OCI-LY1 (cell line): ENCODE results near the gene DRD4.

Source experiments
- H2AFZ ChIP-seq: fragments of 200-600 bp; sonication (generic), shearing (Covaris generic); 2 replicates; pipeline ENCODE4 v1.6.0; 2014; ENCODE audit warnings: antibody characterized with exemption, mild to moderate bottlenecking, low read length
- H3F3A ChIP-seq: fragments of 200-600 bp; sonication (generic), shearing (Covaris generic); 2 replicates; pipeline ENCODE4 v1.6.0; 2014; ENCODE audit warnings: mild to moderate bottlenecking, antibody characterized with exemption, low read length, moderate library complexity; ENCODE audit not compliant: insufficient read depth
- H3K27ac ChIP-seq: fragments of 200-600 bp; sonication (generic); 2 replicates; pipeline ENCODE4 v1.5.1; 2014; ENCODE audit warnings: low read length, mixed run types, mild to moderate bottlenecking, low read depth; ENCODE audit not compliant: poor library complexity, severe bottlenecking
- H3K27me3 ChIP-seq: fragments of 200-600 bp; sonication (generic); 2 replicates; pipeline ENCODE4 v1.6.0; 2014; ENCODE audit warnings: antibody characterized with exemption, mild to moderate bottlenecking, low read length, moderate library complexity; ENCODE audit not compliant: insufficient read depth
- H3K36me3 ChIP-seq: fragments of 200-600 bp; sonication (generic); 2 replicates; pipeline ENCODE4 v1.6.1; 2014; ENCODE audit warnings: mild to moderate bottlenecking, antibody characterized with exemption, low read length, moderate library complexity, mixed read lengths; ENCODE audit not compliant: insufficient read depth
- H3K4me1 ChIP-seq: fragments of 200-600 bp; sonication (generic); 2 replicates; pipeline ENCODE4 v1.5.1; 2014; ENCODE audit warnings: mild to moderate bottlenecking, low read length, moderate library complexity; ENCODE audit not compliant: insufficient read depth, severe bottlenecking
- H3K4me2 ChIP-seq: fragments of 200-600 bp; sonication (generic), shearing (Covaris generic); 2 replicates; pipeline ENCODE4 v1.6.1; 2014; ENCODE audit warnings: low read length
- H3K4me3 ChIP-seq: fragments of 200-600 bp; sonication (generic); 2 replicates; pipeline ENCODE4 v1.5.1; 2014; ENCODE audit warnings: low read length, low read depth, mild to moderate bottlenecking, mixed read lengths; ENCODE audit not compliant: poor library complexity, severe bottlenecking
- H3K79me2 ChIP-seq: fragments of 200-600 bp; shearing (Covaris generic); 2 replicates; pipeline ENCODE4 v1.6.1; 2016; ENCODE audit warnings: mixed run types, low read length, mixed read lengths; ENCODE audit not compliant: insufficient read depth
- H3K9ac ChIP-seq: fragments of 200-600 bp; sonication (generic), shearing (Covaris generic); 2 replicates; pipeline ENCODE4 v1.6.1; 2014; ENCODE audit warnings: mild to moderate bottlenecking, low read length, mixed read lengths
- H3K9me2 ChIP-seq: fragments of 200-600 bp; sonication (generic), shearing (Covaris generic); 2 replicates; pipeline ENCODE4 v1.6.1; 2014; ENCODE audit warnings: low read depth, mild to moderate bottlenecking, low read length, mixed read lengths
- H3K9me3 ChIP-seq: fragments of 200-600 bp; shearing (Covaris generic); 2 replicates; pipeline ENCODE4 v1.6.1; 2014; ENCODE audit warnings: low read length, mixed read lengths
- H4K20me1 ChIP-seq: fragments of 200-600 bp; sonication (generic), shearing (Covaris generic); 2 replicates; pipeline ENCODE4 v1.6.0; 2016; ENCODE audit warnings: mild to moderate bottlenecking, low read length; ENCODE audit not compliant: insufficient read depth
- CTCF ChIP-seq: fragments of 200-600 bp; sonication (generic), shearing (Covaris generic); IDR thresholded peaks from 2 replicates; pipeline ENCODE4 v1.5.1; 2017; ENCODE audit warnings: mild to moderate bottlenecking, antibody characterized with exemption, low read length, moderate library complexity, mixed read lengths
- EZH2 ChIP-seq: fragments of 200-600 bp; sonication (generic), shearing (Covaris generic); IDR thresholded peaks from 2 replicates; pipeline ENCODE4 v1.8.0; 2017; ENCODE audit warnings: borderline replicate concordance, mixed run types, mild to moderate bottlenecking, antibody characterized with exemption, low read length, moderate library complexity, mixed read lengths

DRD4 gene

GRCh38 chr11:665062-665703 is 28.1 kb downstream of the DRD4 start:
- Histone ChIP-seq H3K4me3 (no peak overlapping the region), H3K27me3 (no peaks in the 10 kb centered on the region), H3K9me2 (no peaks in the 10 kb centered on the region), H3K79me2 (no peaks in the 10 kb centered on the region), H3K9me3 (no peaks in the 10 kb centered on the region), H3K9ac (no peak overlapping the region), H3K4me1 (peaks cover 6% of the 10 kb centered on the region), H2AFZ (no peak overlapping the region), H3F3A (no peaks in the 10 kb centered on the region), H4K20me1 (no peaks in the 10 kb centered on the region), H3K4me2 (no peak overlapping the region), H3K27ac (no peak overlapping the region), H3K36me3 (peaks cover 18% of the 10 kb centered on the region)
- TF ChIP-seq CTCF (no peak), EZH2 (no peak)

- Histone ChIP-seq H3K36me3 (peaks cover 18% of the 10 kb centered on the region), H3K4me3 (no peak overlapping the region), H3K27me3 (no peaks in the 10 kb centered on the region), H4K20me1 (no peaks in the 10 kb centered on the region), H3K4me1 (no peaks in the 10 kb centered on the region), H3K27ac (no peak overlapping the region), H3K9ac (no peak overlapping the region), H3F3A (no peaks in the 10 kb centered on the region), H3K9me2 (no peaks in the 10 kb centered on the region), H3K9me3 (no peaks in the 10 kb centered on the region), H3K4me2 (no peak overlapping the region), H2AFZ (no peak overlapping the region), H3K79me2 (no peaks in the 10 kb centered on the region)
- TF ChIP-seq EZH2 (no peak), CTCF (no peak)
Observed at GRCh38 chr11:665704-666281, 28.7 kb downstream of the DRD4 start.

- Histone ChIP-seq H3K36me3 (peaks cover 39% of the 10 kb centered on the region), H4K20me1 (no peaks in the 10 kb centered on the region), H3K27me3 (no peaks in the 10 kb centered on the region)
Observed at GRCh38 chr11:673866-674265, 36.8 kb downstream of the DRD4 start.

More at GRCh38 chr11:673866-674265, 36.8 kb downstream of the DRD4 start:
- Histone ChIP-seq H3K79me2 (no peaks in the 10 kb centered on the region), H3F3A (no peaks in the 10 kb centered on the region), H3K4me3 (no peak overlapping the region), H3K4me2 (no peak overlapping the region), H3K4me1 (no peaks in the 10 kb centered on the region), H2AFZ (no peak overlapping the region), H3K9me2 (no peaks in the 10 kb centered on the region), H3K27ac (no peak overlapping the region), H3K9ac (no peak overlapping the region), H3K9me3 (no peaks in the 10 kb centered on the region)
- no peak for TF ChIP-seq EZH2
- TF ChIP-seq CTCF, result no peak
